GM10266 (cell line): ENCODE data around the gene FAM53B.

Experiments used
- DNase-seq: peaks from one replicate; pipeline ENCODE4 v3.0.0; 2012; ENCODE audit errors: extremely low spot score
- TF ChIP-seq, protein P1 (sequence below): IDR thresholded peaks from 2 replicates; pipeline ENCODE4 v1.5.1; 2012; ENCODE audit warnings: mild to moderate bottlenecking, low read depth; ENCODE audit not compliant: control insufficient read depth, insufficient read depth; ENCODE audit errors: missing control alignments

Gene FAM53B

DNA sequence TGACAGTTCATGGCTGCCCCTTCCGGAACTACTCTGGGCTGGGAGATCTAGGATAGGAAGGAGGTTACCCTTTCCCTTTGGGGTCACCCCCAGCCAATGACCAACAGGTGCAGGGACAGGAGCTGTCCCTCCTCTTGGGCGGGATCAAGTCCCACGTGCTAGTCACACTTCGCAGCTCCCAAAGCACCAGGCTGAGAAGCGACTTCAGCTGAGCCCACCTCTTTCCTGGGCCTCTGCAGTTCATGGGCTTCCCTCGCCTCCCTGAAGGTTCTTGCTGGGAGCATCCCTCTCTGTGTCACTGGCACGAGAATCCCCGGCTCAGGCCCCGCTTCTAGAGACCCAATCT lies 115.5 kb downstream of the FAM53B start:
- TF ChIP-seq, protein P1, sequence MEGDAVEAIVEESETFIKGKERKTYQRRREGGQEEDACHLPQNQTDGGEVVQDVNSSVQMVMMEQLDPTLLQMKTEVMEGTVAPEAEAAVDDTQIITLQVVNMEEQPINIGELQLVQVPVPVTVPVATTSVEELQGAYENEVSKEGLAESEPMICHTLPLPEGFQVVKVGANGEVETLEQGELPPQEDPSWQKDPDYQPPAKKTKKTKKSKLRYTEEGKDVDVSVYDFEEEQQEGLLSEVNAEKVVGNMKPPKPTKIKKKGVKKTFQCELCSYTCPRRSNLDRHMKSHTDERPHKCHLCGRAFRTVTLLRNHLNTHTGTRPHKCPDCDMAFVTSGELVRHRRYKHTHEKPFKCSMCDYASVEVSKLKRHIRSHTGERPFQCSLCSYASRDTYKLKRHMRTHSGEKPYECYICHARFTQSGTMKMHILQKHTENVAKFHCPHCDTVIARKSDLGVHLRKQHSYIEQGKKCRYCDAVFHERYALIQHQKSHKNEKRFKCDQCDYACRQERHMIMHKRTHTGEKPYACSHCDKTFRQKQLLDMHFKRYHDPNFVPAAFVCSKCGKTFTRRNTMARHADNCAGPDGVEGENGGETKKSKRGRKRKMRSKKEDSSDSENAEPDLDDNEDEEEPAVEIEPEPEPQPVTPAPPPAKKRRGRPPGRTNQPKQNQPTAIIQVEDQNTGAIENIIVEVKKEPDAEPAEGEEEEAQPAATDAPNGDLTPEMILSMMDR: no peak
- no peak for DNase-seq

DNA sequence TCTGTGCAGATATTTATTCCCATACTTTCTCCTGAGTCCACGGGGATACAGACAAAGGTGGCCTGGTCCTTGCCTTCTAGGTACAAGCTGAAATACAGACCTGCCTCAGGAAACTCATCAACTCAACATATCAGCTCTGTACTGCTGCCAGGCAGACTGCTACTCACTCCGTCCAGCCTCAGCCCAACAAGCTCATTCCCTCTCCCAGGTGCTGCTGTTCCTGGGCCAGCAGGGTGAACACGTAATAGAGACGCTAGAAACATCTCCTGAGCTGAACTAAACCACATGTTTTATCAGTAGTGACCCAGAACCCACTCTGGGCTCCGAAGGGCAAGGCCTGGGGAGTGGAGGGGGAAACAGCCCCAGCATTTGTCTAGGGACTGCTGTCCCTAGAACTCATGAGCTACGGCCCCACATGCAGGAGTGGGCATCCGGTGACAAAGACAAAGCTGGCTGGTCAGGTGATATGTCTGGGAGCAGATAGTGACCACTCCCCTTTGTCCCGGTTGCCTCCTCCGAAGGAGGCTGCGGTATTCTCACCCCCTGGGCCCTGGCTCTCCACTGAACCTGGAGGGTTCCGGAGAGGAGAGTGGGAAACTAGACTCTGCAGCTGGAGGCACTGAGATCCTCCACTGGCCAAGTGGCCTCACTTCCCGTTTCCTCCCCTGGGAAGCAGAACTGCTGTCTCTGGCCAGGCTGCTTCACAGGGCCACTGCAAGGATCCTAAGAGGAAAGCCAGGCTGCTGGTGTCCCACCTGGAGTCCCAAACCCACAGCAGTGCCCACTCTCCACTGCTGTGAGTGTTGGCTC lies 116.1 kb downstream of the FAM53B start:
- TF ChIP-seq, protein P1: no peak
- DNase-seq: no peak

DNA sequence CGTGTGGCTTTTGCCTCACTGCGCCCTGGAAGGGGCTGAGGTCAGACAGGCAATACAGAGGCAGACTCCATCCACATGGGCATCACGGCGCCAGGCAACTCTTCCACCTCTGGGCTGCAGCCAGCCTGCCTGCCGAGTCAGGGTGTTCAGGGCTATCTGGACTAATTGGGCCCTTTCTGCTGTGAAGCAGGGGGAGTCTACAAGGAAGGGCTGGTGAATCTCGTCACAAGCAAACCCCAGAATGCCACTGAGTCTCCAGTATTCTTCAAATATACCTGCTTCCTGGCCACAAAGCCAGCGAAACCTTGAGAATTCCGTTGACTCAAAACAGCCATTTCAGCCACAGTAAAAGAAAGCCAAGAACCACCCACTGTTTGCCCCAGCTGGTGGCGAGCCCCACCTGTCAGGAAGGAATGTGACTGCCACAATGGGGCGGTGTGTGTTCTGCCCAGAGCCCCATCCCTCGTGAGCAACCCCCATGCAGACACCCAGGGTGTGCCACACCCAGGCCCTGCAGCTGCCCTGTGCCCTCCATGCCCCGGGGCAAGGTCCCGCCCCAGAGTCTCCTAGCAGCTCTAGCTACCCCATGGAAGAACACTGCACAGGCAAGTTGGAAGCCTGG lies 117.3 kb downstream of the FAM53B start:
- TF ChIP-seq, protein P1: no peak
- DNase-seq: no peak

DNA sequence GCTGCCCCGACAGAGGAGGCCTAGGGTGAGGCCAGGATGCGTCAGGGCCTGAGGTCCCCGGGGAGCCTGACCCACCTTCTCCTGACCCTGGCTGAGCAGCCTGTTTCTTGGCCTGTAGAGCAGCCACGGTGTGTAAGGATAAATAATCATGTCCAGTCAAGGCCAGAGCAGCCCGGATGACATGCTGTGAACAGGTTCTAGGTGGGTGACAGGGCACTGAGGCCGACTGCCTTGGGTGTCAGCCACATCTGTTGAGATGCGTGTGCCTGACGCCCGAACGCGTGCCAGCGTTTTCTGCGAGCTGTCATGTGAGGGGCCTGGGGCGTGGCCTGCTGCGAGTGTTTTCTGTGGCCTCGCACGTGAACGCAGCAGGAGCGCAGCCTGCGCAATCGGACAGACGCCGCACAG lies 118.3 kb downstream of the FAM53B start:
- TF ChIP-seq, protein P1: no peak
- no peak for DNase-seq

DNA sequence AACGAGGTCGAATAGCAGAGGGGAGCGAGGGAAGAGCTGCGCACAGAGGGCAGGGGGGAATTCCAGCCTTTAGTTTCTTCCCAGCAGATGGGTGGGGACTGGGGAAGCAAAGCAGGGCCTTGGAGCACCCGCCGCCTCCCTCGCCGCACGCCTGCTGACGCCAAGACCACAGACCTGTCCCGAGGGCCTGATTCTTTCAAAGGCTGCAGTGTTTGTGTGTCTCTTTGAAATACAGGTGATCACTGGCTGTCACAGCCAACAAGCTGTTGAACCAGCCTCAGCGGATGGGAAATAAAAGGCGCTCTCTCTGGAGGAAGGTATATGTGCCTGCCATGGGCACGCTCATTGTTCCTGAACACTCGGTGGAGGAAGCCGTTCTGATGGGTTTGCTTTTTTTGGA lies 119.3 kb downstream of the FAM53B start:
- no peak for DNase-seq
- TF ChIP-seq, protein P1: no peak

DNA sequence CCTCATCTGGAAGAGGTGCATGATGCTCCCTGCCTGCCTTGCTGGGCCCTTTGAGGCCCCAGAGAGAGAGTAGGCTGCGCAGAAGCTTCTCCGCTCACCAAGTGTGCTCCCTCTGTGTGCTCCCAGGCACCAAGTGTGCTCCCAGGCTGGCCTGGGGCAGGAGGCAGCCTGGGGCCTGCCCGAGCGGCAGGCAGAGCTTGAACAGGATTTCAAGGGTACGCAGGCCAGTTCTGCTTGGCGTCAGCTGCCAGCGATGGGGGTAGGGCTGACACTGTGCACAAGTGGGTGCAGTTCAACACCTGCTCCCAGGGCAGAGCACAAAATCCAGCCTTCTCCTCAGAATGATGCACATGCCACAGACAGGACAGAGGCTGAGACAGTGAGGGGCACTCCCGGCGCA lies 119.7 kb downstream of the FAM53B start:
- no peak for DNase-seq
- TF ChIP-seq, protein P1: no peak

DNA sequence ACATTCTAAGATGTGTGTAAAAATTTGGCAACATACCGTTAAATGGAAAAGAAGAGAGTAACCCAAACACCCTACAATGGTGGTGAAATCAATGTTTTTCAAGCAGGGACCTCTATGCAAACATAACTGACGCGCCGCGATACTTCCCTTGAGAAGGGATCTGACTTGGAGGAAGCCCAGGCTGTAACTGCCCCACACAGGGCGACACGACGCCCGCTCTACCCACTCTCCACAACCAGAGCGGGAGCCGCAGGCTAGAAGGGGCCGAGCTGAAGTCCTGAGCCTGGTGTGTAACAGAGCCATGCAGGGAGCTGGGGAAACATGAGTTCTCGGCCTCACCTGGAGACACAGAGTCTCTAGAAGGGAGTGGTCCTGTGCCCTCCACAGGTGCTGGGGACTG lies 120.2 kb downstream of the FAM53B start:
- DNase-seq: no peak
- TF ChIP-seq, protein P1: no peak
